ENCODE data around the gene DGKG.

Gene DGKG

GRCh38 chr3:186102687-186103086 lies 259.3 kb downstream of the DGKG start:
- peaks cover 54% of the 10 kb centered on the region for H3K27me3 ChIP-seq (ENCODE audit: control insufficient read depth, insufficient read depth, low read length)
- no peaks in the 10 kb centered on the region for H3K9me3 ChIP-seq (ENCODE audit: control insufficient read depth, low read depth, low read length)
- H3K36me3 ChIP-seq (ENCODE audit: control insufficient read depth, low read depth, low read length) = peaks cover 5% of the 10 kb centered on the region
- no peak overlapping the region for H3K9ac ChIP-seq (ENCODE audit: low read length)
- peaks cover 27% of the 10 kb centered on the region for H3K4me1 ChIP-seq (ENCODE audit: control insufficient read depth, low read depth, low read length)
- no peak overlapping the region for H3K4me3 ChIP-seq (ENCODE audit: low read length)
- H3K27ac ChIP-seq (ENCODE audit: low read length) = no peak overlapping the region

- Histone ChIP-seq H3K36me3 (ENCODE audit: control insufficient read depth, low read depth, low read length) (peaks cover 5% of the 10 kb centered on the region), H3K27me3 (ENCODE audit: control insufficient read depth, insufficient read depth, low read length) (peaks cover 51% of the 10 kb centered on the region), H3K9me3 (ENCODE audit: control insufficient read depth, low read depth, low read length) (no peaks in the 10 kb centered on the region), H3K9ac (ENCODE audit: low read length) (no peak overlapping the region), H3K27ac (ENCODE audit: low read length) (no peak overlapping the region), H3K4me1 (ENCODE audit: control insufficient read depth, low read depth, low read length) (peaks cover 34% of the 10 kb centered on the region), H3K4me3 (ENCODE audit: low read length) (no peak overlapping the region)
These were observed 261.6 kb downstream of the DGKG start for GRCh38 chr3:186100398-186100797.

- Histone ChIP-seq H3K4me3 (ENCODE audit: low read length) (no peak overlapping the region), H3K4me1 (ENCODE audit: control insufficient read depth, low read depth, low read length) (peaks cover 34% of the 10 kb centered on the region), H3K9ac (ENCODE audit: low read length) (no peak overlapping the region), H3K36me3 (ENCODE audit: control insufficient read depth, low read depth, low read length) (peaks cover 2% of the 10 kb centered on the region), H3K27ac (ENCODE audit: low read length) (no peak overlapping the region), H3K9me3 (ENCODE audit: control insufficient read depth, low read depth, low read length) (no peaks in the 10 kb centered on the region), H3K27me3 (ENCODE audit: control insufficient read depth, insufficient read depth, low read length) (peaks cover 47% of the 10 kb centered on the region)
These were observed 262.9 kb downstream of the DGKG start for GRCh38 chr3:186099178-186099577.

GRCh38 chr3:186098740-186099139 lies 263.3 kb downstream of the DGKG start:
- no peaks in the 10 kb centered on the region for H3K36me3 ChIP-seq (ENCODE audit: control insufficient read depth, low read depth, low read length)
- no peaks in the 10 kb centered on the region for H3K9me3 ChIP-seq (ENCODE audit: control insufficient read depth, low read depth, low read length)
- no peak overlapping the region for H3K27ac ChIP-seq (ENCODE audit: low read length)
- H3K4me1 ChIP-seq (ENCODE audit: control insufficient read depth, low read depth, low read length) = peaks cover 34% of the 10 kb centered on the region
- H3K4me3 ChIP-seq (ENCODE audit: low read length) = peak overlapping the region; percentile 72
- H3K27me3 ChIP-seq (ENCODE audit: control insufficient read depth, insufficient read depth, low read length) = peaks cover 47% of the 10 kb centered on the region
- H3K9ac ChIP-seq (ENCODE audit: low read length) = no peak overlapping the region

GRCh38 chr3:186097663-186098451 lies 264.2 kb downstream of the DGKG start:
- Histone ChIP-seq H3K27ac (ENCODE audit: low read length) (peak overlapping the region; percentile 54), H3K9ac (ENCODE audit: low read length) (peak overlapping the region; percentile 41), H3K27me3 (ENCODE audit: control insufficient read depth, insufficient read depth, low read length) (peaks cover 47% of the 10 kb centered on the region), H3K4me3 (ENCODE audit: low read length) (peak overlapping the region; percentile 72), H3K9me3 (ENCODE audit: control insufficient read depth, low read depth, low read length) (no peaks in the 10 kb centered on the region), H3K36me3 (ENCODE audit: control insufficient read depth, low read depth, low read length) (no peaks in the 10 kb centered on the region), H3K4me1 (ENCODE audit: control insufficient read depth, low read depth, low read length) (peaks cover 33% of the 10 kb centered on the region)

GRCh38 chr3:186097317-186097662 lies 264.7 kb downstream of the DGKG start:
- Histone ChIP-seq H3K4me3 (ENCODE audit: low read length) (peak overlapping the region; percentile 72), H3K27me3 (ENCODE audit: control insufficient read depth, insufficient read depth, low read length) (peaks cover 47% of the 10 kb centered on the region), H3K36me3 (ENCODE audit: control insufficient read depth, low read depth, low read length) (no peaks in the 10 kb centered on the region), H3K27ac (ENCODE audit: low read length) (peak overlapping the region; percentile 54), H3K9ac (ENCODE audit: low read length) (peak overlapping the region; percentile 41), H3K9me3 (ENCODE audit: control insufficient read depth, low read depth, low read length) (no peaks in the 10 kb centered on the region), H3K4me1 (ENCODE audit: control insufficient read depth, low read depth, low read length) (peaks cover 29% of the 10 kb centered on the region)
